Activated B cell treated with CpG ODN at 0.5 μM for 24 hours (primary cell): ENCODE results near the gene MAP2K3. TPM values are rescaled to one million over a fixed set of nuclear protein-coding genes. Genes with fewer than 3 reads are reported as not detected.

ENCODE experiments used
- ATAC-seq: fragments of 200-7000 bp; cut with Tn5 transposase; one replicate; pipeline ENCODE4 v1.10.0; 2021; ENCODE audit warnings: low read depth, mild to moderate bottlenecking, moderate library complexity
- CTCF ChIA-PET: fragments of 350-600 bp; sonication (Branson Sonifier 250); formaldehyde crosslinking; loops from one replicate; lab custom pipeline; 2021; ENCODE audit warnings: antibody characterized with exemption; lab: Charles Lee
- POLR2A ChIA-PET: fragments of 350-600 bp; sonication (Branson Sonifier 250); formaldehyde crosslinking; loops from one replicate; lab custom pipeline; 2021; ENCODE audit warnings: antibody characterized with exemption; lab: Charles Lee
- DNase-seq: peaks from one replicate; pipeline ENCODE4 v3.0.0; 2022
- H3K27ac Mint-ChIP-seq: one replicate; pipeline ENCODE4 v1.8.0; 2020; ENCODE audit warnings: mixed read lengths
- H3K27me3 Mint-ChIP-seq: one replicate; pipeline ENCODE4 v1.8.0; 2021; ENCODE audit warnings: mixed read lengths
- H3K36me3 Mint-ChIP-seq: one replicate; pipeline ENCODE4 v1.8.0; 2021; ENCODE audit warnings: low read depth, mixed read lengths
- H3K4me1 Mint-ChIP-seq: one replicate; pipeline ENCODE4 v1.8.0; 2021; ENCODE audit warnings: mixed read lengths
- H3K4me3 Mint-ChIP-seq: one replicate; pipeline ENCODE4 v1.8.0; 2020; ENCODE audit warnings: mild to moderate bottlenecking, mixed read lengths
- H3K9me3 Mint-ChIP-seq: one replicate; pipeline ENCODE4 v1.8.0; 2020; ENCODE audit warnings: mixed read lengths
- intact Hi-C: fragments of 100-400 bp; cut with micrococcal nuclease; formaldehyde crosslinking; loops from one replicate; pipeline ENCODE4 v1.15.1; 2024
- total RNA-seq: library from RNA; stranded (reverse); gene quantifications from 2 replicates; pipeline ENCODE4 v1.2.3, GENCODE V29; 2022
- TF ChIP-seq, protein P1 (sequence below): fragments of 200-600 bp; IDR thresholded peaks from one replicate; pipeline ENCODE4 v1.8.0; 2022; ENCODE audit warnings: antibody characterized with exemption, mild to moderate bottlenecking

Gene MAP2K3
- total RNA-seq, 1 donor from 2014 or later, result 81.1 TPM

DNA sequence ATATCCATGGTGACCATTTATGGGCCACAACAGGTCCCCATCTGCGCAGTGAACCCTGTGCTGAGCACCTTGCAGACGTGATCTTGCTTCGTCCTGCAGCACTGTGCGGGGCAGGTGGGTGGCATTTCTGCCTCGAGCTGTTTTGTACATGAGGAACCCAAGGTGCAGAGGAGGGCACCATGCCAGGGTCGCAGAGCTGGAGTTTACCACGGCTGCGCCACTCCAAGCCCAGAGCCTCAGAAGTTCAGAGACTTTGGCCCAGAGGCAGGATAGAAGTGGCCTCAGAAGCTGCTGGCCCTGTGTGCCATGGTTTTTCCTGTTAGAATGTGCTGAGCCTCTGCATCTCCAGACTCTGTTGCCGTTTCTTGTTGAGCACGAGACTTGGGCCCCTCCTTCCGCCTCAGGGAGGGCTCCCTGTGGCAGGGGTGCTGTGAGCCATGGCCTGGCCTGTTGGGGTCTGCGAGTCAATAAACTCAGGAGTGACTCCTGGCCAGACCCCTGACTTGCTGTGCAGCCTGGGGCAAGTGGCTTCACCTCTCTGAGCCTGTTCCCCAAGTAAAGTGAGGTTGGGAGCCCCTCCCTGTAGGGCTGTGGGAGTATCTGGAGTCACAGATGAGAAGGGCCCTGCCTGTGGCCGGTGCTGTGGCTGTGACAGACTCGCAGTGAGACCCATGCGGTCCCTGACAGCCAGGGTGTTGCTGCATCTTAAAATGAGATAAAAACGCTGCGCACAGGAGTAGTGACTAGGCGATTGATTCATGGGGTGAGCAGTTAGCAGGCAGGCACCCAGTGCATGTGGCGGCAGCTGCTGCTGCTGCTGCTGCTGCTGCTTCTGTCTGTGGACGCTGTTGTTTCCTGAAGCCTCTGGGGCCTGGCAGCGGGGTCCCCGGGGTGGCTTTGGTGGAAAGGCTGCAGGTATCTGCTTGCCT lies 11.8 kb downstream of the MAP2K3 start:
- no peaks in the 10 kb centered on the region for H3K9me3 Mint-ChIP-seq
- ChIA-PET CTCF (no interaction called here), POLR2A (no interaction called here)
- intact Hi-C loops, result no loop called here
- ATAC-seq, result no peak
- peaks cover 47% of the 10 kb centered on the region for H3K36me3 Mint-ChIP-seq
- H3K27ac Mint-ChIP-seq, result no peak overlapping the region
- TF ChIP-seq, protein P1, sequence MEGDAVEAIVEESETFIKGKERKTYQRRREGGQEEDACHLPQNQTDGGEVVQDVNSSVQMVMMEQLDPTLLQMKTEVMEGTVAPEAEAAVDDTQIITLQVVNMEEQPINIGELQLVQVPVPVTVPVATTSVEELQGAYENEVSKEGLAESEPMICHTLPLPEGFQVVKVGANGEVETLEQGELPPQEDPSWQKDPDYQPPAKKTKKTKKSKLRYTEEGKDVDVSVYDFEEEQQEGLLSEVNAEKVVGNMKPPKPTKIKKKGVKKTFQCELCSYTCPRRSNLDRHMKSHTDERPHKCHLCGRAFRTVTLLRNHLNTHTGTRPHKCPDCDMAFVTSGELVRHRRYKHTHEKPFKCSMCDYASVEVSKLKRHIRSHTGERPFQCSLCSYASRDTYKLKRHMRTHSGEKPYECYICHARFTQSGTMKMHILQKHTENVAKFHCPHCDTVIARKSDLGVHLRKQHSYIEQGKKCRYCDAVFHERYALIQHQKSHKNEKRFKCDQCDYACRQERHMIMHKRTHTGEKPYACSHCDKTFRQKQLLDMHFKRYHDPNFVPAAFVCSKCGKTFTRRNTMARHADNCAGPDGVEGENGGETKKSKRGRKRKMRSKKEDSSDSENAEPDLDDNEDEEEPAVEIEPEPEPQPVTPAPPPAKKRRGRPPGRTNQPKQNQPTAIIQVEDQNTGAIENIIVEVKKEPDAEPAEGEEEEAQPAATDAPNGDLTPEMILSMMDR, result no peak
- no peak overlapping the region for H3K4me3 Mint-ChIP-seq
- H3K27me3 Mint-ChIP-seq, result no peaks in the 10 kb centered on the region
- DNase-seq, result no peak
- H3K4me1 Mint-ChIP-seq, result peaks cover 24% of the 10 kb centered on the region

DNA sequence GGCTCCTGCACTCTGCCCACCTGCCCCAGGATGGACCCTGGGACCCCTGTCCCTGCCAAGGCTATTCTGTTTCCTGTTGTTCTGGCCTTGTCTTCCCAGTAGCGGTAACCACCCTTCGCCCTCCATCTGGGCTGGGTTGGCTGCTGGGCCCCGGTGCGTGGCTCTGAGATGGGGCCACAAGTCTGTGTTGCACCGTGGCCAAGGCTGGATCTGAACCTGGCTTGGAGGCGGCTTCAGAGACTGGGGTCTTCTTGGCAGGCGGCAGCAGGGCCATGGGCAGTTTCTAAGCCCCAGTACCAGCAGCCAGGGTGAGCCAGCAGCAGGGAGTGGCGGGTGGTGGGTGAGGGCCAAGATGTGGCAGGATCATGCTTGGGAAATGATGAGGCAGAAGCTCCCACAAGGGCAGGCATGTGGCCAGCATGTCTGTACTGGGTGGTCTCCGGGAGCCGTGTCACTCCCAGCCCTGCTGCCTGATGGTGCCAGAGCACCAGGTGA lies 12.6 kb downstream of the MAP2K3 start:
- Mint-ChIP-seq H3K4me1 (peaks cover 18% of the 10 kb centered on the region), H3K27me3 (no peaks in the 10 kb centered on the region), H3K9me3 (no peaks in the 10 kb centered on the region), H3K27ac (no peak overlapping the region), H3K4me3 (no peak overlapping the region), H3K36me3 (peaks cover 50% of the 10 kb centered on the region)
- POLR2A ChIA-PET, result no interaction called here
- intact Hi-C loops, result no loop called here
- no peak for ATAC-seq
- TF ChIP-seq, protein P1, result no peak
- CTCF ChIA-PET, result no interaction called here
- DNase-seq, result no peak

DNA sequence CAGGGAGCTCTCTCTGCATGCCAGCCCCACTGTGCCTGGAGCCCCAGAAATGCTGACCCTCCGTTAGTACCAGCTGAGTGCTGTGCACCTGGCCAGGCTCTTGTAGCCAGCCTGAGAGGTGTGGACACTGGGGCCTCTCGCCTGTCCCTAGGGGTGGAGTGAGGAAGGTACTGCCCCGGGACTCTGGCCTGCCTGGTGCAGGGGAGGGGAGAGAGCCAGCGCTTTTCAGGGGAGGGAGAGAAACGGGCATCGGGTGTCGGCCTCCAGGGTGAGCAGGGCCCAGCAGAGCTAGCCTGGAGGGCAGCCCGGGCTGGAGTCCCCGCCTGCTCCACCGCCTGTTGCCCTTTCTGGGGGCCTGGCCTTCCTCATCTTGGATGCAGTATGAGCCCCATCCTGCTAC lies 13.1 kb downstream of the MAP2K3 start:
- ChIA-PET POLR2A (interaction anchor here (1.5 kb wide), 1 partner anchor 8 kb away, joined by 5 read pairs; no protein-coding TSS in a partner anchor), CTCF (interaction anchor here (0.6 kb wide), 1 partner anchor 222 kb away, joined by 3 read pairs; no protein-coding TSS in a partner anchor)
- TF ChIP-seq, protein P1, result no peak
- Mint-ChIP-seq H3K4me1 (peaks cover 15% of the 10 kb centered on the region), H3K4me3 (no peak overlapping the region), H3K27me3 (no peaks in the 10 kb centered on the region), H3K9me3 (no peaks in the 10 kb centered on the region), H3K36me3 (peaks cover 51% of the 10 kb centered on the region), H3K27ac (no peak overlapping the region)
- ATAC-seq, result no peak
- intact Hi-C loops, result no loop called here
- DNase-seq, result no peak

DNA sequence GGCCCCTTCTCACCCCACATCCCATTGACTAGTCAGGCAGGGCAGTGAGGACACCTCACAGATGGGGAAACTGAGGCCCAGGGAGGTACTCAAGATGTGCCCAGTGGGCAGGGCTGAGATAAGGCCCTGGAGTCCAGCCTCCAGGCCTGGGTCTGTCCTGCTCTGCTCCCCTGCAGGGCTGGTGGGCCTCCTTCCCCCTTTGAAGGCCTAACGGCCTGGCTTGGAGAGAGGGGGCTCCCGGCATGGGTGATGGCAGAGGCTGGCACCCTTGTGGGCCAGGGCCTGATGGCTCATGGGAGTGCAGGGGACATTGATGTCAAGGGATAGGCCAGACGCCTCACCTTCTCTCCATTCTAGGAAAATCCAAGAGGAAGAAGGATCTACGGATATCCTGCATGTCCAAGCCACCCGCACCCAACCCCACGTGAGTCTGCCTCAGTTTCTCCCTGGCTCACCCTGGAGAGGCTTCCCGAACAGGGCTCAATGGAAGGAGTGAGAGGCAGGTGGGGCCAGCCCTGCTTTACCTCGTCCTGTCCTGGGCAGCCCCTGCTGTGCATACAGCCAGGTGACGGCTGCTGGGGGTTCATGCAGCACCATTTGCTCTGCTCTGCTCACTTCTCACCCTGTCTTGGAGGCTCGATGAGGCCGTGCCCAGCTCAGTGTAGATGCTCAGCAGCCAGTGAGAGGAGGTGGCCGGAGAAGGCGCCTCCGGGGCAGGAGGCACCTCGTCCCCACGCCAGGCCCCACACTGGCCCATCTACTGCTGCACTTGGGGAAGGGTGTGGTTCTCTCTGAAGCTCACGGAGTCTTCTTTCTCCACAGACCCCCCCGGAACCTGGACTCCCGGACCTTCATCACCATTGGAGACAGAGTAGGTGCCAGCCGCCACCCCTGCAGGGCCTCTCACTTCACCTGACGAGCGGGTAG lies 13.8 kb downstream of the MAP2K3 start:
- no peaks in the 10 kb centered on the region for H3K9me3 Mint-ChIP-seq
- peaks cover 55% of the 10 kb centered on the region for H3K36me3 Mint-ChIP-seq
- H3K27ac Mint-ChIP-seq, result no peak overlapping the region
- CTCF ChIA-PET, result interaction anchor here (0.6 kb wide), 1 partner anchor 221 kb away, joined by 3 read pairs; no protein-coding TSS in a partner anchor
- ATAC-seq, result no peak
- peaks cover 12% of the 10 kb centered on the region for H3K4me1 Mint-ChIP-seq
- no peak for DNase-seq
- POLR2A ChIA-PET, result interaction anchor here (1.5 kb wide), 1 partner anchor 9 kb away, joined by 5 read pairs; no protein-coding TSS in a partner anchor
- H3K27me3 Mint-ChIP-seq, result no peaks in the 10 kb centered on the region
- intact Hi-C loops, result no loop called here
- no peak overlapping the region for H3K4me3 Mint-ChIP-seq
- TF ChIP-seq, protein P1, result no peak
